ENCODE data around the gene DRAM1.

The DRAM1 gene

GRCh38 chr12:101941306-101942249 is 64.2 kb downstream of the DRAM1 start:
- no peak for DNase-seq (ENCODE audit: low read depth)

- DNase-seq (ENCODE audit: low read depth), result no peak
Observed at GRCh38 chr12:101942250-101942605, 64.8 kb downstream of the DRAM1 start.

GRCh38 chr12:101945369-101946232 is 68.2 kb downstream of the DRAM1 start:
- DNase-seq (ENCODE audit: low read depth), result peak; percentile 30

- no peak for DNase-seq (ENCODE audit: low read depth)
Observed at GRCh38 chr12:101946233-101946611, 68.8 kb downstream of the DRAM1 start.

- no peak for DNase-seq (ENCODE audit: low read depth)
Observed at GRCh38 chr12:101947316-101947715, 69.9 kb downstream of the DRAM1 start.

- no peak for DNase-seq (ENCODE audit: low read depth)
Observed at GRCh38 chr12:101948365-101948764, 71.0 kb downstream of the DRAM1 start.

- DNase-seq (ENCODE audit: low read depth), result no peak
Observed at GRCh38 chr12:101951002-101951670, 73.8 kb downstream of the DRAM1 start.

- no peak for DNase-seq (ENCODE audit: low read depth)
Observed at GRCh38 chr12:101954113-101954512, 76.7 kb downstream of the DRAM1 start.

- no peak for DNase-seq (ENCODE audit: low read depth)
Observed at GRCh38 chr12:101954676-101955075, 77.3 kb downstream of the DRAM1 start.

- DNase-seq (ENCODE audit: low read depth), result no peak
Observed at GRCh38 chr12:101957252-101957959, 80.0 kb downstream of the DRAM1 start.

GRCh38 chr12:101959607-101960006 is 82.2 kb downstream of the DRAM1 start:
- no peak for DNase-seq (ENCODE audit: low read depth)

GRCh38 chr12:101962486-101962885 is 85.1 kb downstream of the DRAM1 start:
- no peak for DNase-seq (ENCODE audit: low read depth)

- DNase-seq (ENCODE audit: low read depth), result no peak
Observed at GRCh38 chr12:101963697-101964096, 86.3 kb downstream of the DRAM1 start.

- no peak for DNase-seq (ENCODE audit: low read depth)
Observed at GRCh38 chr12:101966496-101966895, 89.1 kb downstream of the DRAM1 start.

GRCh38 chr12:101967506-101967905 is 90.1 kb downstream of the DRAM1 start:
- DNase-seq (ENCODE audit: low read depth), result no peak

- DNase-seq (ENCODE audit: low read depth), result no peak
Observed at GRCh38 chr12:101968770-101969169, 91.4 kb downstream of the DRAM1 start.

Measured in GM04504 (cell line).